B cell (primary cell): ENCODE results near the gene CRHR2. TPM values are rescaled to one million over a fixed set of nuclear protein-coding genes. Genes with fewer than 3 reads are reported as not detected.

ENCODE experiments used
- ATAC-seq: fragments of 200-7000 bp; cut with Tn5 transposase; one replicate; pipeline ENCODE4 v1.10.0; 2021; ENCODE audit warnings: low read depth, mild to moderate bottlenecking, moderate number of reproducible peaks, moderate library complexity
- CTCF ChIA-PET: fragments of 350-600 bp; sonication (Branson Sonifier 250); formaldehyde crosslinking; loops from one replicate; lab custom pipeline; 2021; ENCODE audit warnings: antibody characterized with exemption, inconsistent platforms; lab: Charles Lee
- POLR2A ChIA-PET: fragments of 350-600 bp; sonication (Branson Sonifier 250); formaldehyde crosslinking; loops from one replicate; lab custom pipeline; 2021; ENCODE audit warnings: antibody characterized with exemption; lab: Charles Lee
- DNase-seq: peaks from one replicate; pipeline ENCODE4 v3.0.0; 2013
- H2AFZ ChIP-seq: 2 replicates; pipeline ENCODE4 v1.6.1; 2012; ENCODE audit warnings: mild to moderate bottlenecking, low read depth, low read length; ENCODE audit not compliant: insufficient read depth, poor library complexity, severe bottlenecking
- H3K27ac ChIP-seq, 2 donors: 1 replicate in 1 of 2; 2 replicates in 1 of 2; pipeline ENCODE4 v1.5.1; 2012 to 2013; ENCODE audit warnings: low read length in 2 of 2, mild to moderate bottlenecking in 2 of 2, moderate library complexity in 1 of 2
- H3K27me3 ChIP-seq, 4 experiments: fragments of 200-600 bp in 1 of 4; sonication (generic) in 1 of 4; replicated peaks in 1 of 4; 1 replicate in 2 of 4; 2 replicates in 2 of 4; pipeline versions ENCODE4 v1.6.1 to v1.7.0; 2013 to 2016; ENCODE audit warnings: low read length in 3 of 4, mild to moderate bottlenecking in 2 of 4, mixed read lengths in 1 of 4, moderate library complexity in 1 of 4; ENCODE audit not compliant: insufficient read depth in 4 of 4, control insufficient read depth in 3 of 4; ENCODE audit errors: control extremely low read depth in 1 of 4
- H3K36me3 ChIP-seq, 2 experiments: replicated peaks in 1 of 2; 1 replicate in 1 of 2; 2 replicates in 1 of 2; pipeline versions ENCODE4 v1.6.1 to v1.7.1; 2013; ENCODE audit warnings: low read length in 1 of 2; ENCODE audit not compliant: insufficient read depth in 2 of 2, control insufficient read depth in 1 of 2; ENCODE audit errors: control extremely low read depth in 1 of 2, extremely low read depth in 1 of 2
- H3K4me1 ChIP-seq, 2 donors: fragments of 200-600 bp in 1 of 2; sonication (generic) in 1 of 2; 1 replicate in 1 of 2; 2 replicates in 1 of 2; pipeline versions ENCODE4 v1.5.1 to v1.6.1; 2013 to 2017; ENCODE audit warnings: low read length in 2 of 2; ENCODE audit not compliant: control insufficient read depth in 2 of 2, insufficient read depth in 2 of 2
- H3K4me2 ChIP-seq: replicated peaks from 2 replicates; pipeline ENCODE3; 2012; ENCODE audit warnings: mild to moderate bottlenecking, low read depth, low read length; ENCODE audit not compliant: poor library complexity, severe bottlenecking
- H3K4me3 ChIP-seq, 5 experiments: fragments of 200-600 bp in 1 of 5; sonication (generic) in 1 of 5; 1 replicate in 3 of 5; 2 replicates in 2 of 5; pipeline versions ENCODE4 v1.5.1 to v1.7.0; 2011 to 2016; ENCODE audit warnings: low read length in 4 of 5, mild to moderate bottlenecking in 4 of 5, low read depth in 2 of 5, control low read depth in 1 of 5, moderate library complexity in 1 of 5; ENCODE audit not compliant: insufficient read depth in 1 of 5; ENCODE audit errors: control extremely low read depth in 1 of 5, extremely low read depth in 1 of 5
- H3K79me2 ChIP-seq: fragments of 200-600 bp; sonication (generic); one replicate; pipeline ENCODE4 v1.6.0; 2016; ENCODE audit warnings: low read length; ENCODE audit not compliant: control insufficient read depth, insufficient read depth
- H3K9ac ChIP-seq: fragments of 200-600 bp; sonication (generic); 2 replicates; pipeline ENCODE4 v1.6.1; 2017; ENCODE audit warnings: mild to moderate bottlenecking, low read length, moderate library complexity
- H3K9me3 ChIP-seq, 3 donors: one replicate each; pipeline versions ENCODE4 v1.6.1 to v1.7.1; 2013; ENCODE audit warnings: low read length in 2 of 3; ENCODE audit not compliant: control insufficient read depth in 2 of 3, insufficient read depth in 1 of 3; ENCODE audit errors: control extremely low read depth in 1 of 3
- H4K20me1 ChIP-seq: 2 replicates; pipeline ENCODE4 v1.6.0; 2012; ENCODE audit warnings: mild to moderate bottlenecking, low read length; ENCODE audit not compliant: insufficient read depth, control insufficient read depth, poor library complexity, severe bottlenecking
- H3K27ac Mint-ChIP-seq: one replicate; pipeline ENCODE4 v1.8.0; 2021; ENCODE audit warnings: mixed read lengths
- H3K27me3 Mint-ChIP-seq: one replicate; pipeline ENCODE4 v1.8.0; 2021; ENCODE audit warnings: mixed read lengths
- H3K4me1 Mint-ChIP-seq: one replicate; pipeline ENCODE4 v1.8.0; 2021; ENCODE audit warnings: mixed read lengths
- H3K4me3 Mint-ChIP-seq: one replicate; pipeline ENCODE4 v1.8.0; 2021; ENCODE audit warnings: mixed read lengths
- H3K9me3 Mint-ChIP-seq: one replicate; pipeline ENCODE4 v1.8.0; 2022; ENCODE audit warnings: mixed read lengths; ENCODE audit not compliant: insufficient read depth
- CTCF ChIP-seq: fragments of 200-600 bp; IDR thresholded peaks from one replicate; pipeline ENCODE4 v1.8.0; 2022; ENCODE audit warnings: antibody characterized with exemption, mild to moderate bottlenecking
- EZH2 ChIP-seq: IDR thresholded peaks from 2 replicates; pipeline ENCODE4 v1.6.1; 2012; ENCODE audit warnings: borderline replicate concordance, low read depth, mild to moderate bottlenecking, moderate library complexity, low read length; ENCODE audit not compliant: insufficient read depth, poor library complexity, severe bottlenecking
- WGBS: methylation state at CpG from one replicate; pipeline ENCODE4 v1.1.5; 2013; ENCODE audit warnings: missing lambda C conversion rate; ENCODE audit not compliant: insufficient coverage; 5-methylcytosine and 5-hydroxymethylcytosine counted together
- intact Hi-C: fragments of 100-400 bp; cut with micrococcal nuclease; formaldehyde crosslinking; loops from one replicate; pipeline ENCODE4 v1.10.0; 2022
- polyA plus RNA-seq: library from polyadenylated mRNA; depleted of rRNA; stranded (reverse); fragments of >200 nt; gene quantifications from 2 replicates; pipeline ENCODE4 v1.2.3, GENCODE V29; 2012
- total RNA-seq, 2 donors: library from RNA; stranded (reverse); fragments of 120-200 nt in 1 of 2; gene quantifications; 1 replicate in 1 of 2; 2 replicates in 1 of 2; pipeline versions ENCODE4 v1.2.3 to v1.2.4, GENCODE V29; 2013 to 2022

Gene CRHR2
- total and polyA plus RNA-seq, 2 donors (not counting 1 experiment from before 2014, with no cell fraction given), result not detected

DNA sequence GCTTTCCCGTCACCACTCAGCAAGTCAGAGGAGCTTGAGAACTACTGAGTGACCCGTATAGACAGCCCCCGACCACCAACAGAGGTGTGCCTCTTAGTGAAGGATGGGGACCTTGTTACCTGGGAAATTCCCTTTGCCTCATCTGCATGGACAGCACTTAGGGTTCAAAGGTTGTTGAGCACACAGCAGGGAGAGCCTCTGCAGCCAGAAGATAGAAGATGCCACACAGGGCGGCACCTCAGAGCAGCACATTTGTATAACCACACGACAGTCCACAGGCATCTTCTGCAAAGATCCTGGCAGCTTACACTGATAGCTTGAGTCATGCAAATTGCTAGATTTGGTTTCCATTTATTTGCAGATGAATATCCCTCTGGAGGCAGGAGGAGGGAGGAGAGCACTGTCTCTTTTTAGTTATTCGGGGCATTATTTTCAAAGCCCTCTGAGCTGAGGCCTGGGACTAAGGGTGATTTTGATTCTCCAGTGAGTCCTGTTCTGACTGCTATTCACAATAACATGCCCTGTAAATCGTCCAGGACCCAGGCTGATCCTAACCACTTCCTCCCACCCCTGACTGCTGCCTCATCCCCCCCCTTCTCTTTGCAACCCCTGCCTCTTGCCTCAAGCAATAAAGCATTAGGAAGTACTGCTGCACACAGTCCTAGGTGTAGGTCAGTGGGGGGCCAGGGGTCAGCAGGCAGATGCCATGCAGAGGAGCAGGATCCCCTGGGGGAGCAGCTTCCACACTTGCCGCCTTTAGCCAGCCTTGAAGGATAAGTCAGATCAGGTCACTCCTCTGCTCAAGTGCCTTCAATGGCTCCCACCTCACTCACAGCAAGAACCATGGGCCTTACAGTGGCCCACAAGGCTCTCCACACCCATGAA, 45.0 kb upstream of the CRHR2 start:
- ChIA-PET CTCF (interaction anchor here (2.6 kb wide), 1 partner anchor 13 kb away, joined by 12 read pairs; no protein-coding TSS in a partner anchor), POLR2A (no interaction called here)
- H4K20me1 ChIP-seq, result no peaks in the 10 kb centered on the region
- ATAC-seq, result peak; percentile 66
- intact Hi-C loops, result no loop called here
- WGBS, result 58% methylated on average over 6 of the region's 8 CpGs
- Mint-ChIP-seq H3K4me1 (peaks cover 22% of the 10 kb centered on the region), H3K9me3 (no peaks in the 10 kb centered on the region), H3K27me3 (peaks cover 8% of the 10 kb centered on the region), H3K4me3 (peak overlapping the region; percentile 51), H3K27ac (no peak overlapping the region)
- no peaks in the 10 kb centered on the region for H3K36me3 ChIP-seq
- peak overlapping the region; percentile 43 for H3K9ac ChIP-seq
- no peaks in the 10 kb centered on the region for H3K9me3 ChIP-seq
- H3K4me2 ChIP-seq, result peak overlapping the region; percentile 52
- no peak for TF ChIP-seq CTCF
- no peak for TF ChIP-seq EZH2
- H3K4me1 ChIP-seq, result peaks cover 8 to 18% of the 10 kb centered on the region in 2 donors
- H2AFZ ChIP-seq, result peak overlapping the region; percentile 78
- H3K79me2 ChIP-seq, result no peaks in the 10 kb centered on the region
- H3K4me3 ChIP-seq, result peak overlapping the region in 1 of 5 experiments; percentile 15
- peaks cover 0 to 6% (median 0%) of the 10 kb centered on the region in 4 experiments for H3K27me3 ChIP-seq
- H3K27ac ChIP-seq, result peak overlapping the region in 1 of 2 donors; percentile 2
- DNase-seq, result peak; percentile 32
